GM21390 (cell line): ENCODE results near the gene TCAF1.
"Not testable (repeated sequence)": the region's sequence is repeated elsewhere in the genome, so short reads cannot be mapped to it uniquely, and the experiment has no call there.

Source experiments
- ATAC-seq: cut with Tn5 transposase; IDR thresholded peaks from one replicate; pipeline ENCODE4 v1.9.1; 2021; ENCODE audit not compliant: unreplicated experiment

TCAF1 gene

GRCh38 chr7:143806664-143807071, 95.3 kb downstream of the TCAF1 start:
- not testable (repeated sequence) for ATAC-seq
